HUDEP-2 (cell line): ENCODE data around the gene HPDL.
"Not testable (repeated sequence)": the region's sequence is repeated elsewhere in the genome, so short reads cannot be mapped to it uniquely, and the experiment has no call there.

ENCODE experiments used
- DNase-seq, 76 experiments: peaks; one replicate each; lab custom pipeline; 2025; ENCODE audit not compliant: unreplicated experiment in 76 of 76; lab: John Stamatoyannopoulos, UW

The HPDL gene

DNA sequence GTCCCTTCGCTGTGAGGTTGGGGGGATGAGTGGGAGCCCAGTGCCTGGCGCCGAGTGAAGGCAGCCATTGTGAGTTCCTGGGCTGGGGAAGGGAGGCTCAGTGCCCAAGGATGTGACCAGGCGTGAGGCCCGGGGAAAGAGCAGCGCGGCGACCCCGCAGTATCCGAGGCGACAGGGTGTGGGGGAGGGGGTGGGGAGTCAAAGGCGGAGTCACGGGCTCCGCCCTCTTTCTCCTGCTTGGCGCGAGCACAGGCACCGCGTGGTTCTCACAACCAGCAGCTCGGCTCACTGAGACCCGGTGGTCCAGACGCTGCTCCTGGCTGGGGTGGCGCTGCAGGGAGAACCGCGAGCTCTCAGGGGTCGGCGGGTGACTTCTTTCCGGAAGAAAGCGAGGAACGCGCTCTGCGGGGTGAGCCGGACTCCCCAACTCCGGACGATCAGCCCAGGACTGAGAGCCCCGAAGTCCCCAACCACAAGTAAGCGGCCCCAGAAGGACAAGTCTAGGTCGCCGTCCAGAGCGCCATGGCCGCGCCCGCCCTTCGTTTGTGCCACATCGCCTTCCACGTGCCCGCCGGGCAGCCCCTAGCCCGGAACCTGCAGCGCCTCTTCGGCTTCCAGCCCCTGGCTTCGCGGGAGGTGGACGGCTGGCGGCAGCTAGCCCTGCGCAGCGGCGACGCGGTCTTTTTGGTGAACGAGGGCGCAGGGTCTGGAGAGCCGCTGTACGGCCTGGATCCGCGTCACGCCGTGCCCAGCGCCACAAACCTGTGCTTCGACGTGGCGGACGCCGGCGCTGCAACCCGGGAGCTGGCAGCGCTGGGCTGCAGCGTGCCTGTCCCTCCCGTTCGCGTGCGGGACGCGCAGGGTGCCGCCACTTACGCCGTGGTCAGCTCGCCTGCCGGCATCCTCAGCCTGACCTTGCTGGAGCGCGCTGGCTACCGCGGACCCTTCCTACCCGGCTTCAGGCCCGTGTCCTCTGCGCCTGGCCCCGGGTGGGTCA, at the start of gene HPDL:
HPDL (plus strand) TSS at position 269 of the 997 bp plus-strand sequence; CDS start at position 523, 254 bp downstream.
- DNase-seq, result peak in 69 of 76 experiments; percentile 15 to 85 (median 69)

DNA sequence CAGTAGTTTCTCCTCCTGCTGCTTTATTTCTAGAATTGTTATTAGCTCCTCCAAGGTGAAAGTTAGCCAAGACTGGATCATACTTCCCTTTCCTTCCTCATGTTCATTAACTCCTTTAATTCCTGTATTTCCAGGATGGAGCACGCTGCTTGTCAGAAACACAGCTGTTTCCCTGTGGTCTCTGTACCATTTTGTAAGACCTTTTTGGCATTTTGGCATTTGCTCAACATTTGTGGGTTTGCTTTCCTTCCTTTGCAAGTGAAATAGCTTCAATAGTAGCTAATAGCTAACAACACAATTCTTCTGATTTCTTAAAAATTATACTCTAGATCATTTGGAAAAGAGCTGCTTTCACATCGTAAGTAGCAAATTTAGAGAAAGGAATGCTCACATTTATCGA, 44.3 kb upstream of the HPDL start:
- no peak for DNase-seq

DNA sequence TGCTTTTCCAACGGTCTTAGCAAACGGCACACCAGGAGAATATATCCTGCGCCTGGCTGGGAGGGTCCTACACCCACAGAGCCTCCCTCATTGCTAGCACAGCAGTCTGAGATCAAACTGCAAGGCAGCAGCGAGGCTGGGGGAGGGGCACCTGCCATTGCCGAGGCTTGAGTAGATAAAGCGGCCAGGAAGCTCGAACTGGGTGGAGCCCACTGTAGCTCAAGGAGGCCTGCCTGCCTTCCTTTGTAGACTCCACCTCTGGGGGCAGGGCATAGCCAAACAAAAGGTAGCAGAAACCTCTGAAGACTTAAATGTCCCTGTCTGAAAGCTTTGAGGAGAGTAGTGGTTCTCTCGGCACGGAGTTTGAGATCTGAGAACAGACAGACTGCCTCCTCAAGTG, 41.8 kb upstream of the HPDL start:
- not testable (repeated sequence) for DNase-seq

DNA sequence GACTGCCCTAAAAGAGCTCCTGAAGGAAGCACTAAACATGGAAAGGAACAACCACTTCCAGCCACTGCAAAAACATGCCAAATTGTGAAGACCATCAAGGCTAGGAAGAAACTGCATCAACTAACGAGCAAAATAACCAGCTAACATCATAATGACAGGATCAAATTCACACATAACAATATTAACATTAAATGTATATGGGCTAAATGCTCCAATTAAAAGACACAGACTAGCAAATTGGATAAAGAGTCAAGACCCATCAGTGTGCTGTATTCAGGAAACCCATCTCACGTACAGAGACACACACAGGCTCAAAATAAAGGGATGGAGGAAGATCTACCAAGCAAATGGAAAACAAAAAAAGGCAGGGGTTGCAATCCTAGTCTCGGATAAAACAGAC, 40.2 kb upstream of the HPDL start:
- not testable (repeated sequence) for DNase-seq

DNA sequence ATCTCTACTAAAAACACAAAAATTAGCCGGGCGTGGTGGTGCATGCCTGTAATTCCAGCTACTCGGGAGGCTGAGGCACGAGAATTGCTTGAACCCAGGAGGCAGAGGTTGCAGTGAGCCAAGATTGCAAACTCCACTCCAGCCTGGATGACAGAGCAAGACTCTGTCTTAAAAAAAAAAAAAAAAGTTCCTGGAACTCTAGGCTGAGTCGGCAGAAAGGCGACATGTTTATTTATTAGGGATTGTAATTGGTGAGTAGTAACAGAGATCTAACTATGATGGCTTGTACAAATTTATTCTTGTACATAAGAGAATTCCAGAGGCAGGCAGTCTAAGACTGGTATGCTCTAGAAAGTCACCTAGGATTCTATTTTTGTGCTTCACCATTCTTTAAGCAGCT, 35.7 kb upstream of the HPDL start:
- DNase-seq, result not testable (repeated sequence)

DNA sequence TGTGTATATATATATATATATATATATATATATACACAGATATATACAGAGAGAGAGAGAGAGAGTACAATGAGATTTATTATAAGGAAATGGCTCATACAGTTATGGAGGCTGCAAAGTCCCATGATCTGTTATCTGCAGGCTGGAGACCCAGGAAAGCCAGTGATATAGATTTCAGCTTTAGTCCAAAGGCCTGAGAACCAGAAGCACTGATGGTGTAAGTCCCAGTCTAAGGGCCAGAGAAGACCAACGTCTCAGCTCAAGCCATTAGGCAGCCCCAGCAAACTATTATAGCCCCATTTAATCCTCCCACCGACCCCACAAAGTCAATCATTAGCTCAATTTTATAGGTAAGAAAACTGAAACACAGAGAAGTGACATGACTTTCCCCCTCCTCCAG, 35.0 kb upstream of the HPDL start:
- no peak for DNase-seq

DNA sequence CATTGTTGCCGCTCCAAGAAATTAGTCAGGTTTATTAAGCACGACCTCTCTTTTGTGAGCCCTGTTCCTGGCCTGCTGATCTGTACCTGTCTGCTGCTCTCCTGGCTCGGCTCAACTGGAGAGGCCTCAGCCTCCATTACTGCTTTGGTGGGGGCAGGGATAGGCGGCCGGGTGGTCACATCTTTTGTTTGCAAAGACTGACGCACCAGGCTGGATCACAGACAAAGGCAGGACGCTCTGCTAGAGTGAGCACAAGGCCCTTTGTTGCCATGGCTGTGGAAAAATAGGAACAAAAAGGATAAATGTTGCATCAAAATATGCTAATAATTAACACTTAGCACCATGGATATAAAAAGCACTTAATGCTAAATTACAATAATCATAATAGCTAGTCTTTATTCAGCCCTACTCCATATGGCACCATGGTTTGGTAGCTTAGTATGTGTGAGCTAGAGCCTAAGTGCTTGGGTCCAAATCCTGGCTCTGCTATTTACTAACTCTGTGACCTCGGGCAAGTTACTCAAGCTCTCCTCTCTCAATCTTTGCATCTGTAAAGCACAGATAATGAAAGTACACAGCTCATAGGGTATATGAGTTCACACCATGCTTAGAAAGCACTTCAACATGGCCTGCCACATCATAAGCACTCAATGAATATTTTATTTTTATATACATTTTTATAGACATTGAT, 28.9 kb upstream of the HPDL start:
- peak in 2 of 76 experiments; percentile 9 to 16 for DNase-seq

DNA sequence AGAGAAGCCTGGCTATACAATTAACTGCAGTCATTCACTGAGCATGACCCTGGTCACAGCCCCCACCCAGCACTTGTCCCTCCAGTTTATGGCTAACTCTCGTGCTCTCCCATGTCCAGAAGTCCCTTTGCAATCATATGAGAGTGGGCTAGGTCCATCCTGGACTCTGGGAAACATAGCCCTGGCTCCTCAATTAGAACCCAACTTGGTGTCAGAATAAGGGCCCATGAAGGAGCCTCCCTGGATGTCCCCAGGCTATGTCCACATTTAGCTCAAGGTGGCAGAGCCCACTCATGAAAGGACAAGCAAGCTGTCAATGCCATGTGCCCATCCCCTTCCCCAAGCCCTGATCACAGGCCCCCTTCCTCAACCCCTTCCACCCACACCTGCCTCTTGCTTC, 27.4 kb upstream of the HPDL start:
- DNase-seq, result no peak

DNA sequence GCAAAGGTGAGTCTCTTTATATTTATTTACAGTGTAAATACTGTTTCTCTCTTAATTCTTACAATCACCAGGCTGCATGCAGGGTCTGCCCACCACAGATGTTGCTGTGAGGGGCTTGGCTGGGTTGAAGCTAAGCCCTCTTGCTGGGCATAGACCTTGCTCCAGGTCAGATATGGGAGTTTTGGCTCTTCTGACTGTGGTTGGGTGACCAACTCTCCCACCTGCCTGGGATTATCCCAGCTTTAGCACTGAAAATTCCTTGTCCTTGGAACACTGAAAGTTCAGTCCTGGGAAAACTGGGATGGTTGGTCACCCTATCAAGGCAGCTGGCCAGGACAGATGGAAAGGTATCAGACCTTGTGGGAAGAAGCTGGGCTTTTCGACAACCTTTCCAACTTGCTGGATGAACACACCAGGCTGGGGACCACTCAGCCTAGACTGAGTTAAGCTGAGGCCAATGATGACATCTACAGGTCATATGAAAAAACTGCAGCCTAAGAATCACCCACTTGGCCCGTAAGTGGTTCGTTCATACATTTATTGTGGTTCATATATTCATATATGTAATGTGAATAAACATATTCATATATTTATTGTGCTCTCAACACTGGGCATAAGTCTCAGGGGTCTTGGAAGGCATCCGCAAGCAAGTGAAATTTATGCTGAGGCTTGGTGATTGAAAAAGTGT, 26.6 kb upstream of the HPDL start:
- DNase-seq, result peak in 37 of 76 experiments; percentile 1 to 58 (median 30)

DNA sequence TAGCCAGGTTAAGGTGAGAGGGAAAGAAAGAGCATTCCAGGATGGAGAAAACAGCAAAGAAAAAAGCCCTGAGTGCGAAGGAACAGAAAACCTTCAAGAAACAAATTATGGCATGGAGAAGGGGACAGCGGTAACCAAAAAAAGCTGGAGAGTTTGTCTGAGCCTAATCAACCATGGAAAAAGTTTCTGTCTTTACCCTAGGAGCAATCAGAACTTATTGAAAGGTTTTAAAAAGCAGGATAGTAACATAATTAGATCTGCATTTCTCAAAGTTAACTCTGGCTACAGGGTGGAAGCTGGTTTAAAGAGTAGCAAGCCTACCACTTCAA, 26.1 kb upstream of the HPDL start:
- no peak for DNase-seq

DNA sequence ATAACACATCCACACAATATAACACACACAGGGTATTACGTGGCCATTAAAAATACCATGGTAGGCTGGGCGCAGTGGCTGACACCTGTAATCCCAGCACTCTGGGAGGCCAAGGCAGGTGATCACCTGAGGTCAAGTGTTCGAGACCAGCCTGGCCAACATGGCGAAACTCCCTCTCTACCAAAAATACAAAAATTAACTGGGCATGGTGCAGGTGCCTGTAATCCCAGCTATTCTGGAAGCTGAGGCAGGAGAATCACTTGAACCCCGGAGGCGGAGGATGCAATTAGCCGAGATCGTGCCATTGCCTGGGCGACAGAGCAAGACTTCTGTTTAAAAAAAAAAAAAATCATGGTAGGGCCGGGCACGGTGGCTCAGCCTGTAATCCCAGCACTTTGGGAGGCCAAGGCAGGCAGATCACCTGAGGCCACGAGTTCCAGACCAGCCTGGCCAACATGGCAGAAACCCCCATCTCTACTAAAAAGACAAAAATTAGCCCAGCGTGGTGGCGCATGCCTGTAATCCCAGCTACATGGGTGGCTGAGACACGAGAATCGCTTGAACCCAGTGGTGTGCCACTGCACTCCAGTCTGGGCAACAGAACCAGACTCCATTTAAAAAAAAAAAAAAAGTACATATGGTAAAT, 24.1 kb upstream of the HPDL start:
- no peak for DNase-seq

DNA sequence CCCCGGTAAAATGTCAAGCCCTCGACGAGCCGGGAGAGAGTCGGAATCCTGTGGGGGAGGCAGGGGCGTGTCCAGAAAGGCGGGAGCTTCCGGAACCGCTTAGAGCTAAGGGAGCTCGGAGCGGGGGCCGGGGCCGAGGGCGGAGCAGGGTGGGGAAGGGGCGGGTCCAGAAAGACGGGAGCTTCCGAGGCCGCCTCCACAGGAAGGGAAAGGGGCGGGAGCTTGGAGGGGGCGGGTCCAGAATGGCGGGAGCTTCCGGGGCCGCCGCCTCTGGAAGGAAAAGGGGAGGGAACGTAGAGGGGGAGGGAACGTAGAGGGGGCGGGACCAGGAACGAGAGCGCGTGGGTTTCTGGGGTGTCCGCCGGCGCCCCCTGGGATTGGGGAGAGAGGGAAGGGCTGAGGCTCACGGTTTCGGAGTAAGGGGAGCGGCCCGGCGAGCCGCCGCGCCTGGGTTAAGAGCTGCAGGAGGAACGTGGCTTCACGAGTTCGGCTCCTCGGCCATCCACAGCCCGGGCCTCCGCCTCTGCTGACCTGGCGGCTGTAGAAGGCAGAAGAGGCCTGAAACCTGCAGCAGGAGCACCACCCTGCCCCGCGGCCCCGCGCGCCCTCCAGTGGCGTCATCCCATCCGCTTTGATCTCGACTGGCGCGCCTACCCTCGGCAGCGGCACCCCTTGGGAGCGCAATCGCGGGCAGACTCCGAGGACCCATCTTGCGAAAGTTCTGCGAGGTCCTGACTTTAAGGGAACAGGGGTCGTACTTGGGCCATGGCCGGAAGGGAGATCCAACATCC, 23.0 kb upstream of the HPDL start:
- DNase-seq, result peak; percentile 60 to 99 (median 97)

DNA sequence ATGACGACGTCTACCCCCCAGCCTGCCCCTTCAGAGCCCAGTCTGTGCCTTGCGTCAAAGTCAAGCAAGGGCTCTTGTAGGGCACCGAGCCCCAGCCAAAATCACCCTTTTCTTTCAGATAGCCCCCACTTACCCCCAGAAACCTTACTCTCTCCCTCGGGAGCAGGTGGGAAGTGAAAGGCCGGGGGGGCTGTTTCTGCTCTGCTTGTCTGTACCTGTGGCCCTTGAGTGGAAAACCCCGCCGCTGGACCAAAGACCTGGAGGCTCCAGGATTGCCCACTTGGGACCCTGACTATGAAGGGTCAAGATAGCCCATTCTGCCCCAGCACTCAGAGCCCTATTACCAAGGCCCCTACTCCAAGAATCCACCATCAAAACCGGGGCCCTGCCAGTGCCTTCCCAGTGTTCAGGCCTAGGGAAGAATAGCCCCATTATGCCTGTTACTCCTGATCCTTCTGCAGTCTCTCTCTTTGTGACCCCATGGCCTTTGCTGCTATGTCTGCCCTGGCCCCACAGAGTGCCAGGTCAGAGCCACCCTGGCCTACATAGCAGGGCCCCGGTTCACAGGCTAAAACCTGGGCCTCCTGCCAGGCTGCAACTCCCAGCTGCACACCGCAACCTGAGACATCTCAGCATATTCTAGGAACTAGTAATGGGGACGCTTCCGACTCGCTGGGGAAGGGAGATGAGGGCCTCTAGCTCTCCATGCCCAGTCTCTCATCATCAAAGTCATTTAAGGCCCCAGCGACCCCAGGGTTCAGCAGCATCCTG, 22.2 kb upstream of the HPDL start:
- DNase-seq, result peak in 29 of 76 experiments; percentile 2 to 43 (median 21)

DNA sequence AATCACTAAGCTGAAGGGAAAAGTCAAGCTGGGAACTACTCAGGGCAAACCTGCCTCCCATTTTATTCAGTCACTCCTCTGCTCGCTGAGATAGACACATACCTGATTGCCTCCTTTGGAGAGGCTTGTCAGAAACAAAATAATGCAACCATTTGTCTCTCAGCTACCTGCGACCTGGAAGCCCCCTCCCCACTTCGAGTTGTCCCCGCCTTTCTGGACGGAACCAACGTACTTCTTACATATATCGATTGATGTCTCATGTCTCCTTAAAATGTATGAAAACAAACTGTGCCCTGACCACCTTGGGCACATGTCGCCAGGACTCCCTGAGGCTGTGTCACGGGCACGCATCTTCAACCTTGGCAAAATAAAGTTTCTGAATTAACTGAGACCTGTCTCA, 21.5 kb upstream of the HPDL start:
- DNase-seq, result no peak

DNA sequence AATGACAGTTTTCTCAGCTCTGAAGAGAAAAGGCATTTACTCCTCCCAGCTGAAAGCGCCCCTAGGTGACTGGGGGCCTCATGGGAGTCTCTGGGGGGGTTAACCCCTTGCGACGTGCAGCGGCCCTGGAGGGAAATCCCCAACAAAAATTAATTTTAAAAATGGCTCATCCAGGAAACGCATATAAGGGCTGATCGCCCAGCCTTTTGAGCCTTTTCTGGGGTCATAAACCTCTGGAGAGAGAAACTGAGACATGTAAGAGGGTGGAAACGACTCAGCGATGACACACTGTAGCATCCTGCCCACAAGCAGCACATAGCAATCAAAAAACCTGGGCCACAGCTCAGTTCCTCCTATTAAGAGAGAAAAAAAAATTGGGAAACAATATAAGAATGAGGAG, 20.4 kb upstream of the HPDL start:
- no peak for DNase-seq

DNA sequence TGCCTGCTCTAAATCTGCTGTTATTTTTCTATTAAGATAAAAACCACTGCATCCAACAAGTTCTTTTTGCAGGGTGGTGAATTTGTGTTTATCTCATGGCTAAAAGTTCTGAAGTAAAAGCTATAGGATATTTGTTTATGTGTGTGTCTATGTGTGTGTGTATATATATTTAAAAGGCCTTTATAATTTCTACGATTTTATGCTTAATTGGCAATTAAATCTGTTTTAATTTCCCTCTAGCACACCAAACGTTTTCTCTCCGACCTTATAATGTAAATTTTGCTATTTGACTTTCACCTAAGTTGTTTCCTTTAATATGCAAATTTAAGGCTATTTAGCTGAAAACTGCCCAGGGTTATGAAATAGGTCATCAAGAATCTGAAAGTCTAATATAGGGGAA, 19.8 kb upstream of the HPDL start:
- DNase-seq, result no peak

DNA sequence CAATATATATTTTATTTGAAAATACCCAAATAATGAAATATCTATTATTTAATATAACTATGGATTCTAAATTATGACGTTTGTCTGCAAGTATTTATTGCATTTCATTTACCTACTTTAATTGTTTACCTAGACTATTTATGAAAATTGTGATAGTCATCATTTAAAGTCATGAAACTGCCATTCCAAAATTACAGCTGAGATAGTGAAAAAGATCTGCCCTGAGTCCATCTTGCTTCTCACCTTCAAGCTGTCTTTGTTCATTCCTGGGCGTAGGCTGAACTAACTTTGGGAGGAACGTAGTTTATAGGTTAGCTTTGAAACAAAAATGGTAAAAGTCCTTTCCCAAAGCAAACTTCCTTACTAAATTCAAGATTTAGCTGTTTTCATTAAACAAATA, 12.4 kb upstream of the HPDL start:
- no peak for DNase-seq

DNA sequence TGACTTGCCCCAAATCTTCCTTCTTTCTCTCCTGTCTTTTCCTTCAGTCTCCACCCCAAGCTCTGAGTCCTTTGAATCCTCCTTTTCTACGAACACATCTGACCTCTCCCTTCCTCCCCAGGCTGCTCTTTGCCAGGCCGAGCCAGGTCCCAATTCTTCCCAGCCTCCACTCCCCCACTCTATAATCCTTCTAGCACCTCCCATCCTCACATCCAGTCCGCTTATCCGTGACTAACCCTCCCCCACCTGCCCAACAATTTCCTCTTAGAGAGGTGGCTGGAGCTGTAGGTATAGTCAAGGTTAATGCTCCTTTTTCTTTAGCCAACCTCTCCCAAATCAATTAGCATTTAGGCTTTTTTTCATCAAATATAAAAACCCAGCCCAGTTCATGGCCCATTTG, 9.5 kb upstream of the HPDL start:
- no peak for DNase-seq

DNA sequence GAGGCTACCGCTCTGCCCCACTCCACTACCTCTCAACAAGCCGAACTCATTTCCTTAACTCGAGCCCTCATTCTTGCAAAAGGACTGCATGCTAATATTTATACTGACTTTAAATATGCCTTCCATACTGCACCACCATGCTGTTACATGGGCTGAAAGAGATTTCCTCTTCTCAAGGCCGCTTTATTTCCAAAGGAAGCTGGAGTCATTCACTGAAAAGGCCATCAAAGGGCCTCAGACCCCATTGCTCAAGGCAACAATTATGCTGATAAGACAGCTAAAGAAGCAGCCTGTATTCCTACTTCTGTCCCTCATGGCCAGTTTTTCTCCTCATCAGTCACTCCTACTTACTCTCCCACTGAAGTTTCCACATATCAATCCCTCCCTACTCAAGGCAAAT, 6.9 kb upstream of the HPDL start:
- DNase-seq, result no peak
